Measurements from ENCODE around the gene RFX4.

RFX4 gene

GRCh38 chr12:106594447-106594846, 11.6 kb downstream of the RFX4 start:
- Histone ChIP-seq H3K9me2 (replicated peaks; ENCODE audit: insufficient read depth, low read length) (no peaks in the 10 kb centered on the region), H3K4me2 (ENCODE audit: low read depth, low read length) (no peak overlapping the region), H3K27ac (ENCODE audit: low read length) (no peak overlapping the region), H3K9ac (ENCODE audit: low read length) (no peak overlapping the region), H3K4me1 (ENCODE audit: low read length) (no peaks in the 10 kb centered on the region), H3K4me3 (ENCODE audit: low read length) (no peak overlapping the region), H2AFZ (ENCODE audit: low read length) (no peak overlapping the region), H3K9me3 (replicated peaks; ENCODE audit: insufficient read depth, low read length) (no peaks in the 10 kb centered on the region), H3K79me2 (ENCODE audit: low read length) (no peaks in the 10 kb centered on the region), H3F3A (ENCODE audit: insufficient read depth, low read length) (no peaks in the 10 kb centered on the region), H3K36me3 (replicated peaks; ENCODE audit: insufficient read depth, low read length) (no peaks in the 10 kb centered on the region), H4K20me1 (ENCODE audit: insufficient read depth, low read length) (no peaks in the 10 kb centered on the region), H3K27me3 (replicated peaks; ENCODE audit: insufficient read depth, low read length) (0 out of 2 replicates have a peak, but pooled peaks cover under 1% of the 10 kb centered on the region)
- TF ChIP-seq, protein P1, sequence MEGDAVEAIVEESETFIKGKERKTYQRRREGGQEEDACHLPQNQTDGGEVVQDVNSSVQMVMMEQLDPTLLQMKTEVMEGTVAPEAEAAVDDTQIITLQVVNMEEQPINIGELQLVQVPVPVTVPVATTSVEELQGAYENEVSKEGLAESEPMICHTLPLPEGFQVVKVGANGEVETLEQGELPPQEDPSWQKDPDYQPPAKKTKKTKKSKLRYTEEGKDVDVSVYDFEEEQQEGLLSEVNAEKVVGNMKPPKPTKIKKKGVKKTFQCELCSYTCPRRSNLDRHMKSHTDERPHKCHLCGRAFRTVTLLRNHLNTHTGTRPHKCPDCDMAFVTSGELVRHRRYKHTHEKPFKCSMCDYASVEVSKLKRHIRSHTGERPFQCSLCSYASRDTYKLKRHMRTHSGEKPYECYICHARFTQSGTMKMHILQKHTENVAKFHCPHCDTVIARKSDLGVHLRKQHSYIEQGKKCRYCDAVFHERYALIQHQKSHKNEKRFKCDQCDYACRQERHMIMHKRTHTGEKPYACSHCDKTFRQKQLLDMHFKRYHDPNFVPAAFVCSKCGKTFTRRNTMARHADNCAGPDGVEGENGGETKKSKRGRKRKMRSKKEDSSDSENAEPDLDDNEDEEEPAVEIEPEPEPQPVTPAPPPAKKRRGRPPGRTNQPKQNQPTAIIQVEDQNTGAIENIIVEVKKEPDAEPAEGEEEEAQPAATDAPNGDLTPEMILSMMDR (IDR thresholded peaks at IDR 0.05; ENCODE audit: low read length): no peak
- TF ChIP-seq EZH2 (optimal IDR thresholded peaks at IDR 0.05; ENCODE audit: low read depth, low read length): no peak
- no peak for TF ChIP-seq EZH2phosphoT487 (IDR thresholded peaks at IDR 0.05; ENCODE audit: low read length)
- DNase-seq: no peak

DNA sequence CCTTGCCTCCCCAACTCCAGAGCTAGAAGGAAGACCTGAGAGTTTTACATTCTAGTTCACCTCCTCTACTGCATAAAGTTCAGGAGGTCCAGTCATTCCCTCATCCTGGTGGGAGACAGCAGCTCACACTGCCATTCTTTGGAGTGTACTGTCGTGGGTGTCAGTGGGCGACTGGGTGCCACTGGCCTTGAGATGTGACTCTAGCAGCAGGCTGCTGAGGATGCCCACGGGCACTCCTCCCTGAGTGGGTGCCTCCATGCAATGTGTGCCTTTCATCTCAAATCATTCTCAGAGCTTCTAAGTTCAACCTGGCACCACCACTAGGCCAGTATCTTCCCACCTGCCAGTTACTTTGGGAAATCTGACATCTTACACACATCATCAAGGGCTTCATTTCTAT, 12.5 kb downstream of the RFX4 start:
- Histone ChIP-seq H3K9me3 (replicated peaks; ENCODE audit: insufficient read depth, low read length) (no peaks in the 10 kb centered on the region), H3K36me3 (replicated peaks; ENCODE audit: insufficient read depth, low read length) (no peaks in the 10 kb centered on the region), H3K4me1 (ENCODE audit: low read length) (no peaks in the 10 kb centered on the region), H3K79me2 (ENCODE audit: low read length) (no peaks in the 10 kb centered on the region), H3K27ac (ENCODE audit: low read length) (no peak overlapping the region), H3K4me3 (ENCODE audit: low read length) (no peak overlapping the region), H2AFZ (ENCODE audit: low read length) (no peak overlapping the region), H4K20me1 (ENCODE audit: insufficient read depth, low read length) (no peaks in the 10 kb centered on the region), H3K27me3 (replicated peaks; ENCODE audit: insufficient read depth, low read length) (no peaks in the 10 kb centered on the region), H3K9me2 (replicated peaks; ENCODE audit: insufficient read depth, low read length) (no peaks in the 10 kb centered on the region), H3K4me2 (ENCODE audit: low read depth, low read length) (no peak overlapping the region), H3K9ac (ENCODE audit: low read length) (no peak overlapping the region), H3F3A (ENCODE audit: insufficient read depth, low read length) (no peaks in the 10 kb centered on the region)
- DNase-seq: no peak
- TF ChIP-seq EZH2 (optimal IDR thresholded peaks at IDR 0.05; ENCODE audit: low read depth, low read length) (no peak), EZH2phosphoT487 (IDR thresholded peaks at IDR 0.05; ENCODE audit: low read length) (no peak)
- TF ChIP-seq, protein P1 (IDR thresholded peaks at IDR 0.05; ENCODE audit: low read length): no peak

GRCh38 chr12:106598003-106598402, 15.2 kb downstream of the RFX4 start:
- Histone ChIP-seq H3K27me3 (replicated peaks; ENCODE audit: insufficient read depth, low read length) (no peaks in the 10 kb centered on the region), H4K20me1 (ENCODE audit: insufficient read depth, low read length) (no peaks in the 10 kb centered on the region), H3K4me2 (ENCODE audit: low read depth, low read length) (no peak overlapping the region), H3K36me3 (replicated peaks; ENCODE audit: insufficient read depth, low read length) (no peaks in the 10 kb centered on the region), H3F3A (ENCODE audit: insufficient read depth, low read length) (no peaks in the 10 kb centered on the region), H3K9me2 (replicated peaks; ENCODE audit: insufficient read depth, low read length) (no peaks in the 10 kb centered on the region), H3K9me3 (replicated peaks; ENCODE audit: insufficient read depth, low read length) (no peaks in the 10 kb centered on the region), H3K9ac (ENCODE audit: low read length) (no peak overlapping the region), H3K79me2 (ENCODE audit: low read length) (no peaks in the 10 kb centered on the region), H3K4me1 (ENCODE audit: low read length) (no peaks in the 10 kb centered on the region), H3K4me3 (ENCODE audit: low read length) (no peak overlapping the region), H3K27ac (ENCODE audit: low read length) (no peak overlapping the region), H2AFZ (ENCODE audit: low read length) (no peak overlapping the region)
- no peak for TF ChIP-seq EZH2phosphoT487 (IDR thresholded peaks at IDR 0.05; ENCODE audit: low read length)
- TF ChIP-seq EZH2 (optimal IDR thresholded peaks at IDR 0.05; ENCODE audit: low read depth, low read length): no peak
- TF ChIP-seq, protein P1 (IDR thresholded peaks at IDR 0.05; ENCODE audit: low read length): no peak
- no peak for DNase-seq

All from MM.1S (cell line).